Transverse colon (tissue), 4 donors: Measurements from ENCODE around the gene IFRD2.

Source experiments
- EP300 ChIP-seq: sonication (generic); formaldehyde crosslinking; IDR thresholded peaks from one replicate; pipeline ENCODE4 v1.6.1; 2017; ENCODE audit warnings: antibody characterized with exemption, low read depth
- POLR2A ChIP-seq: fragments of 450-650 bp; IDR thresholded peaks from one replicate; pipeline ENCODE4 v1.6.1; 2016; ENCODE audit warnings: antibody characterized with exemption, mild to moderate bottlenecking, moderate library complexity
- POLR2AphosphoS5 ChIP-seq, 3 donors: sonication (generic); formaldehyde crosslinking; IDR thresholded peaks; one replicate each; pipeline ENCODE4 v1.6.1; 2016; ENCODE audit warnings: antibody characterized with exemption in 3 of 3
- TF ChIP-seq, protein P1 (sequence below), 5 experiments: fragments of 200-600 bp in 3 of 5; fragments of 450-650 bp in 2 of 5; sonication (generic) in 3 of 5; IDR thresholded peaks; 1 replicate in 2 of 5; 2 replicates in 3 of 5; pipeline ENCODE4 v1.5.1; 2016 to 2017; ENCODE audit warnings: antibody characterized with exemption in 5 of 5, inconsistent platforms in 3 of 5, mild to moderate bottlenecking in 2 of 5, moderate library complexity in 1 of 5

DNA sequence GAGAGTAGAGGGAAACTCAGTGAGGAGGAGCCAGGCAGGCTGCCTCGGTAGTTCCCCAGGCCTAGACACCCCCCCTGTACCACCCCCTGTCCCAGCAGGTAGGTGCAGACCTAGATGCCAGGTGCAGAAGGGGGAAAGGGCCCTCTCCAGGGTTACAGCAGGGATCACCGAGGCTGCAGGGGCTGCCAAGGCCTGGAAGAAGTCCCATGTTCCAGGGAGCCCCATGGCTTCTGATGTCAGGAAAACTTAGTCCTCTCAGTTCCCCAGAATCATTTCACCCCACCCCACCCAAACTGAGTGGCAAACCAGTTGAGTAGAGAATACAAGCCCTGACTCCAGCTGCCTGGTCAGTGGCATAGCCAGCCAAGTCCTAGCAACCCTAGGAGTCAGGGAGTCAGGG, 30.7 kb downstream of the IFRD2 start:
- TF ChIP-seq POLR2A (no peak), EP300 (no peak), POLR2AphosphoS5 (IDR thresholded peaks at IDR 0.05) (no peak)
- TF ChIP-seq, protein P1, sequence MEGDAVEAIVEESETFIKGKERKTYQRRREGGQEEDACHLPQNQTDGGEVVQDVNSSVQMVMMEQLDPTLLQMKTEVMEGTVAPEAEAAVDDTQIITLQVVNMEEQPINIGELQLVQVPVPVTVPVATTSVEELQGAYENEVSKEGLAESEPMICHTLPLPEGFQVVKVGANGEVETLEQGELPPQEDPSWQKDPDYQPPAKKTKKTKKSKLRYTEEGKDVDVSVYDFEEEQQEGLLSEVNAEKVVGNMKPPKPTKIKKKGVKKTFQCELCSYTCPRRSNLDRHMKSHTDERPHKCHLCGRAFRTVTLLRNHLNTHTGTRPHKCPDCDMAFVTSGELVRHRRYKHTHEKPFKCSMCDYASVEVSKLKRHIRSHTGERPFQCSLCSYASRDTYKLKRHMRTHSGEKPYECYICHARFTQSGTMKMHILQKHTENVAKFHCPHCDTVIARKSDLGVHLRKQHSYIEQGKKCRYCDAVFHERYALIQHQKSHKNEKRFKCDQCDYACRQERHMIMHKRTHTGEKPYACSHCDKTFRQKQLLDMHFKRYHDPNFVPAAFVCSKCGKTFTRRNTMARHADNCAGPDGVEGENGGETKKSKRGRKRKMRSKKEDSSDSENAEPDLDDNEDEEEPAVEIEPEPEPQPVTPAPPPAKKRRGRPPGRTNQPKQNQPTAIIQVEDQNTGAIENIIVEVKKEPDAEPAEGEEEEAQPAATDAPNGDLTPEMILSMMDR (IDR thresholded peaks at IDR 0.05) = no peak
